HTR-8/SVneo (cell line): Measurements from ENCODE around the gene RCHY1.
"Not testable (repeated sequence)": the region's sequence is repeated elsewhere in the genome, so short reads cannot be mapped to it uniquely, and the experiment has no call there.

Experiments used
- DNase-seq: peaks from one replicate; pipeline ENCODE4 v3.0.0; 2011; ENCODE audit warnings: low spot score, mixed read lengths; ENCODE audit not compliant: insufficient read length
- FAIRE-seq: peaks from 2 replicates; lab custom pipeline; 2011; peaks lifted over from hg19 to GRCh38; lab: Jason Lieb, UNC

Gene RCHY1

DNA sequence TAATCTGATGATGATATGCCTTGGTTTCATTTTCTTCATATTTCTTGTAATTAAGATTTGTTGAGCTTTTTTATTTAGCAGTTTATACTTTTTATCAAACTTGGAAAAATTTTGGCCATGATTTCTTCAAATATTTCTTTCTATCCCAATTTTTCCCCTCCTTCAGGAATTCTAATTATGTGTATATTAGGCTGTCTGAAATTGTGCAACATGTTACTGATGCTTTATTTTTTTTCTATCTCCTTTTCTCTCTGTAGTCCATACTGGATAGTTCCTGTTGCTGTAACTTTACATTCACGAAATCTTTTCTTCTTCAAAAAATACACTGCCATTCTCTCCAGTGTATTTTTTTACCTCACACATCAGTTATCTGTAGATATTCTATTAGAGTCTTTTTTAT, 10.9 kb upstream of the RCHY1 start:
- FAIRE-seq: no peak
- no peak for DNase-seq

DNA sequence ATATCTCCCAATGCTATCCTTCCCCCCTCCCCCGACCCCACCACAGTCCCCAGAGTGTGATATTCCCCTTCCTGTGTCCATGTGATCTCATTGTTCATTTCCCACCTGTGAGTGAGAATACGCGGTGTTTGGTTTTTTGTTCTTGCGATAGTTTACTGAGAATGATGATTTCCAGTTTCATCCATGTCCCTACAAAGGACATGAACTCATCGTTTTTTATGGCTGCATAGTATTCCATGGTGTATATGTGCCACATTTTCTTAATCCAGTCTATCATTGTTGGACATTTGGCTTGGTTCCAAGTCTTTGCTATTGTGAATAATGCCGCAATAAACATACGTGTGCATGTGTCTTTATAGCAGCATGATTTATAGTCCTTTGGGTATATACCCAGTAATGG, 5.2 kb upstream of the RCHY1 start:
- not testable (repeated sequence) for FAIRE-seq, DNase-seq

DNA sequence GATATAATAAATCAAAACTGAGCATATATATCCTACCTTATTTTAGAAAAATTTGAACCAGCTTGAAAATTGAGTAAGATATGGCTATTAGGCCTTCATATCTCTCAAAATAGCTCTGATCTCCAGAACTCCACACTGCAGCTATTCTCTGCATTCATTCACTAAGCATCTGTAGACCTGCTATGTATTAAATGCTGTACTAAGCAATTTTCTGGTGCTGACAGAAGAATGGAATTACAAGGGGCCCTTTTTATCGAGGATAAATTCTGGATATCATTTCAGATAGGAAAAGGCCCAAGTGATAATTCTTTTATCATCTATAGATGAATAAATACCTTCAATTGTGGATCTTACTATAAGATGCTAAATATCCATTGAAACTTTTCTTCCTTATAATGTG, 1.9 kb upstream of the RCHY1 start:
- DNase-seq (no peak), FAIRE-seq (no peak)

GRCh38 chr4:75514949-75515612, 878 bp upstream of the RCHY1 start:
- FAIRE-seq (no peak), DNase-seq (no peak)

- FAIRE-seq (no peak), DNase-seq (no peak)
These were observed 575 bp downstream of the RCHY1 start for GRCh38 chr4:75513526-75514130.

DNA sequence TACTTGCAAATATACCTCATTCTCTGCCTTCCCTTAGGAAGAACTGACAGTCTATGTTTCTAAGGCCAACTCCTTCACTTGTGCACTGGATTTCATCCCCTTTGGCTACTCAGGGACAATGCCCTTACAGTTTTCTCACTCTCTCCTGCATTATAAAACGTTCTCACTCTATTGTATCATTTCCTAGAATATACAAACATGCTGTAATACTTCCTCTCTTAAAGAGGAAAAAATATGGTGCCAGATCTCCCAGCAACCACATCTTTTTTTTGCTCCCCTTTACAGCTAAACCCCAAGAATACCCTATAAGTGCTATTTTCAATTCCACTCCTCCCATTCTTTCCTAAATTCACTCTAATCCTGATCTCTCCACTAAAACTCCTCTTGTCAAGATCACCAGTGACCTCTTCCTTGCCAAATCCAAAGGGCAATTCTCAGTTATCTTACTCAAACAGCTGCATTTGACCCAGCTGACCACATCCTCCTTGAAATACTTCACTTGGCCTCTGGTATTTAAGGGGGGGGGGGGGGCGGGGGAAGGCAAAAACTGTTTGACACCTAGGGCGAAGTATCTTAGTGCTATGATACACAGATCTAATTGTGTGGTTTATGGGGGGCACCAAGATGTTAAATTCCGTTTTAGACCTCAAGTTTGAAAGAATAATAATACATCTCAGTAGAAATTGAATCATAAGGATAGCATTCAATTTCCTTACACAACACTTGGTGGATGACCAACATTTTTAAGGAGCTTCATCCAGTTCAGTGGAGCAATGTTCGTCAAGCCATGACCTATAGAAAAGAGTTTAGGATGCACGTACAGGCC, 1.6 kb downstream of the RCHY1 start:
- peak; percentile 2 for DNase-seq
- no peak for FAIRE-seq

DNA sequence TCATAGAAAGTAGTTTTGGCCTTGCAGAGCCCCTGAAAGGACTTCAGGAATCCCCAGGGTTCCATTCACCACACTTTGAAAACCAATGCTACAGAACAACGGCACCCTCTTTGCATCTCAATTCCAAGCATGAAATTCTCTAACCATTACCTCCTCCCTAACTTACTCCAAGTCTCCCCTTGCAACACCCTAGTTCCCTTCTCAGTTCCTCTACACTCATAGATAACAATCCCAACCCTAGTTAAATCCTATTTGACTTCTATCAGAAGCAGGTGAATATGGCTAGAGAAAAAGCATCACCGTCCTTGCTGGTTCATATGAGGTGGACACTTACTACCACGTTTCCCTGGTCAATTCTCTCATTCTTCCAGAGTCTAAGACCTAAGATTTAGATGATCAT, 2.4 kb downstream of the RCHY1 start:
- no peak for FAIRE-seq
- no peak for DNase-seq

DNA sequence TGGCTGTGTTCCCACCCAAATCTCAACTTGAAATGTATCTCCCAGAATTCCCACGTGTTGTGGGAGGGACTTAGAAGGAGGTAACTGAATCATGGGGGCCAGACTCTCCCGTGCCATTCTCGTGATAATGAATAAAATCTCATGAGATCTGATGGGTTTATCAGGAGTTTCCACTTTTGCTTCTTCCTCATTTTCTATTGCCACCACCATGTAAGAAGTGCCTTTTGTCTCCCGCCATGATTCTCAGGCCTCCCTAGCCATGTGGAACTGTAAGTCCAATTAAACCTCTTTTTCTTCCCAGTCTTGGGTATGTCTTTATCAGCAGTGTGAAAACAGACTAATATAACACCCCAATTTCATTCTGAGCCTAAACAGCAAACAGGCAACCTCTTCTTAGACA, 4.6 kb downstream of the RCHY1 start:
- DNase-seq, FAIRE-seq: not testable (repeated sequence)

GRCh38 chr4:75505630-75506029, 8.6 kb downstream of the RCHY1 start:
- DNase-seq (no peak), FAIRE-seq (no peak)

DNA sequence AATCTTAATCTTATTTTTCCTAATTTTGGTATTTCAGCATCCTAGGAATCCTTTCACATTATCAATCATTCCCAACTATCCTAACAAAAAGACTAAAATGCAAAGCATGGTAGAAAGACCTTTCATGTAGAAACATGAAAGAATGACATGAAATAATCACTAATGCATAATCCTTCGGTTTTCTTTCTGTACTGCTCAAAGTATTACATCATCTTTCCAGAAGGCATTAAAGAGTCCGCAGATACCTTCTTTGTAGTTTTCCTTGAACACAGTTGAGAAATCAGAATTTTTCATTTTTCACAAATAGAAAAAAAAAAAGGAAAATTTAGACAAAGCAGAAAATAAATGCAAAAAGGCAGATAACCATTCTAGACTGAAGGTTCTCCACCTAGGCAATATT, 11.5 kb downstream of the RCHY1 start:
- FAIRE-seq (no peak), DNase-seq (no peak)

GRCh38 chr4:75499900-75500299, 14.3 kb downstream of the RCHY1 start:
- DNase-seq (no peak), FAIRE-seq (no peak)

- DNase-seq: no peak
- no peak for FAIRE-seq
These were observed 16.2 kb downstream of the RCHY1 start for GRCh38 chr4:75498041-75498440.

GRCh38 chr4:75497133-75497532, 17.1 kb downstream of the RCHY1 start:
- no peak for DNase-seq
- FAIRE-seq: no peak

GRCh38 chr4:75496406-75496805, 17.8 kb downstream of the RCHY1 start:
- FAIRE-seq (no peak), DNase-seq (no peak)

GRCh38 chr4:75495476-75495875, 18.7 kb downstream of the RCHY1 start:
- no peak for FAIRE-seq
- no peak for DNase-seq

DNA sequence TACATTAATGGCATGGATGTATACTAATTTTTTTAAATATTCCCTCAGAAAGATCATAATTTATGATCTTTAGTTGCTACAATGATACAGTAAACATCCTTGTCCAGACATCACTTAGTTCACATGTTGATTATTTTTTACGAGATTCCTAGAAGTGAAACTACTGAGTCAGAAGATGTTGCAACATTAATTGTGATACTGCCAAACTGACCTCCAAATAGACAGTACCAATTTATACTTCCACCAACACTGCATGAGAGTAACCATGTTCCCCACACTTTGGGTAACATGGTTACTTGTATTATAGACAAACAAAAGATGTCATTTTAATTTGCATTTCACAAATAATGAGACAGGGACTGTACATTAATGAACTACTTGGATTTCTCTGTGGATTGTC, 19.6 kb downstream of the RCHY1 start:
- DNase-seq: no peak
- FAIRE-seq: no peak

DNA sequence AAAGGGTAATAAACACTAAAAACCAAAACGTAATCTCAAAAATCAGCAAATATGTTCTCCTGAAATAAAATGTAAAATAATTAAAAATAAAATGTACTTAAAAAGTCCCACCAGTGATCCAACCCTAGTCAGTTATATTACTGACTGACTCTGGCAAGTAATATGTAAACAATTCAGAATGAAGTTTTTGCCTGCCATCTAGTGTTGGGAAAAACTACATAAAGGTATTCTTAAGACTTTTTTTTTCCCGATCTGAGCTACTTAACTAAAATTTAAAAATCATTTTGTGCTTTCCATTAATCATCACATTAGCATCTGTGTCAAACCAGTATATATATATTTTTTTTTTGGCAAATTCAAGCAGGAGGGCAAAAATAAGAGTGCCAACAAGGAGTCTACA, 24.0 kb downstream of the RCHY1 start:
- FAIRE-seq (no peak), DNase-seq (no peak)

DNA sequence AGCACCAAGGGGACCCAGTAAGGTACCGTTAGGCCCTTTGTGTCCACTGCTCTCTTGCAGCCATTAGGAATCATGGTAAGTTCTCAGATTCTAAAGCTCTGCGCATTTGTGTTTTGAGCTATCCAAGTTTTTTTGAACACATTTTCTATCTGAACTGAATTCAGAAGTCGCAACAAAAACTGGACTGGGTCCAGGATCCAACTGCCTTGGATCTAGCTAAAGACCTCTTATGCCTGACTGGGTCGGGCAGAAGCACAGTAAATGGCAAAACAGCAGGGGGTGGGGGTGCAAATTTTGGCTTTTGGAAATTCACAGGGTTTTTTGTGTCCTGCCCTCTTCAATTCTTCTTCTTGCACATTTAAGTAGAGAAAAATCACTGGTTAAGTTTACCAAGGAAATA, 30.0 kb downstream of the RCHY1 start:
- FAIRE-seq (no peak), DNase-seq (no peak)

DNA sequence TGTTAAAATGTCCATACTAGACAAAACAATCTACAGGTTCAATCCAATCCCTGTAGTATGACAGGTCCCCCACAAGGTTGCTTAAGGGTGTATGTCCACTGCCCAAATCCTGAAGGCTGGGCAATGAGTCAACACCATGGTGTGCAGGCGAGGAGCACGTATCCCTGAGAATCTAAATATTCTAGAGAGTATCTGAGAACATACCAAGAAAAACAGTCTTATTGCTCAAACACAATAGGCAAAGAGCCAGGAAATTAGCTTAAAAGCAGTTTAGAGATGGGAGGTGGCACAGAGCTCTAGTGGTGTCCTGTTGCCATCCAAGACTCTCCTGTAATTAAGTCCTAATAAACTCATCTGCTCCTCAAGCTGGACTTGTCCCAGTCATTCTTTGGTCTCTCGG, 37.0 kb downstream of the RCHY1 start:
- DNase-seq: no peak
- no peak for FAIRE-seq

- DNase-seq (no peak), FAIRE-seq (no peak)
These were observed 43.5 kb downstream of the RCHY1 start for GRCh38 chr4:75470738-75471137.

- DNase-seq (no peak), FAIRE-seq (no peak)
These were observed 44.3 kb downstream of the RCHY1 start for GRCh38 chr4:75469896-75470295.
